AG09319 (cell line): ENCODE measurements around the gene PAM.
"Not testable (repeated sequence)": the region's sequence is repeated elsewhere in the genome, so short reads cannot be mapped to it uniquely, and the experiment has no call there.

Experiments
- DNase-seq: peaks from one replicate; pipeline ENCODE4 v3.0.0-alpha.2; 2010; ENCODE audit warnings: low read depth; ENCODE audit errors: extremely low read depth
- CTCF ChIP-seq: IDR thresholded peaks from 2 replicates; pipeline ENCODE4 v1.5.1; 2011; ENCODE audit warnings: low read depth, mild to moderate bottlenecking, inconsistent platforms, low read length, moderate library complexity

PAM gene

GRCh38 chr5:102740515-102740914, 14.6 kb upstream of the PAM start:
- no peak for TF ChIP-seq CTCF
- no peak for DNase-seq

- DNase-seq, result no peak
- no peak for TF ChIP-seq CTCF
These were observed 12.9 kb upstream of the PAM start for GRCh38 chr5:102742215-102742614.

DNA sequence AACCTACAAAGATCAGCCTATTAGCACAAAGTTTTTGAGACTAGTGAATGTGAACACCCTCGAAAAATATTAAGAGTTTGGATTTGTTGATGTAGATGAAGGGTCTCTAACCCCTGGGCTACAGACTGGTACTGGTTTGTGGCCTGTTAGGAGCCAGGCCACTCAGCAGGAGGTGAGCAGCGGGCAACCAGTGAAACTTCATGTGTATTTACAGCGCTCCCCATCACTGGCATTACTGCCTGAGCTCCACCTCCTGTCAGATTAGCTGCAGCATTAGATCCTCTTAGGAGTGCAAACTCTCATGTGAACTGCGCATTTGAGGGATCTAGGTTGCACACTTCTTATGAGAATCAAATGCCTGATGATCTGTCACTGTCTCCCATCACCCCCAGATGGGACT, 11.2 kb upstream of the PAM start:
- no peak for TF ChIP-seq CTCF

DNA sequence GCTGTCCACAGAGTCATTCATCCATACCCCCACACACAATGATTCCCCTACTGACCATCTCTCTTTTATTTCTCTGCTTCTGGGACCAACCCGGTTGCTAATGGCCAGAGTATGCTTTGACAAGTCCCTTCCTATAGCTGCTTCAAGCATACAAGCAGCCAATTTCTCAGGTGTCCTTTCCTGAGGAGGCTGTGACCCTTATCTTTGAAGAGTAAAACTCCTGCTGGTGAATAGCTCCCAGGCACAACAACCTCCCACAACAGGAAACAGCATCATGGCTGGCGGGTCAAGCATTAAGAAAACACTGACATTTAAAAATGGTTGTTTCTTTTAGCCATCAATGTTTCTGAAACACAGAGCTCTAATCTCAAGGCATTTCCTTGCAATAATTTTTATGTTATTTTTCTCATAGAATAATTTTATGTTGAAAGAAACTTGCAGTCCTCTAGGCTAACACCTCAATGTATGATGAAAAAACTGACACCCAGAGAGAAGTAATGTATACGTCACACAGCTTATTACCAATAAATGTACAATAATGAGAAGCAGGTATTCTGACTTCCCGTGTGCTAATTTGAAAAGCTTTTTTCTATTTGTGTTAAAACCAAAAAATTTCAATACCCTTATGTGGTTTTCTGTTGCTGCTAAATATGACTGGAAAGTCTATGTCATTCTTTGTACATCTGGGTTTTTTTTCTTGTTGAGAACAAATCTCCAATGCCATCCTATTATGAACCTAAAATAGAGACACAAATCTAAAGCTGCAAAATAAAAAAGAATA, 7.5 kb upstream of the PAM start:
- no peak for TF ChIP-seq CTCF
- no peak for DNase-seq

More for the DNA sequence above, 11.2 kb upstream of the PAM start:
- DNase-seq, result no peak

DNA sequence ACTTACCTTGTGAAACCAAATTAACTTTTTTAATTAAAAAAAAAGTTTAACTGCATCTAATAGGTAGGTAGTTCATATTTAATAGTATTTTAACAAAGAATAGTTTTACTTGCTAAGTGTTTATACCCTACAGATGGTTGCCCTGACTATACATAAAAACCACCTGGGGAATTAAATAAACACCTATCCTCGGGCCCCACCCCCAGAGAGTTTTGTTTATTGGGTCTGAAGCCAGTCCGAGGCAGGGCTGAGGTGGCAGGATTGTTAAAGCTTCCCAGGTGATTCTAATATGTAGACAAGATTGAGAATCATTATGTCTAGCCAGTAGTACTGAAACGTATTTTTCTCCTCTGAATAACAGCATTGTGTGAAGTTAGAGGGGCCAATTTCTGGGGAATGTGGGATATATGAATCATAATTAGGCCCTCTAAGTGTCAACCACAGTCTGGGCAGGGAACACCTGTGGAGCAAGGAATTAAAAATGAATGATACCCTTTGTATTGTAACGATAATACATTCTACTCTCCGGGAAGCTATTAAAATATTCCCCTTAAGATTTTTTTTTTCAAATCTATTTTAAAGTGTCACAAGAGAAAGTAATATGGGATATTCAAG, 5.6 kb upstream of the PAM start:
- TF ChIP-seq CTCF, result no peak
- no peak for DNase-seq

- TF ChIP-seq CTCF, result no peak
- no peak for DNase-seq
These were observed 4.8 kb upstream of the PAM start for GRCh38 chr5:102750151-102750834.

- not testable (repeated sequence) for DNase-seq
These were observed 3.2 kb upstream of the PAM start for GRCh38 chr5:102751903-102752376.
